ENCODE results near the gene OPRM1. TPM values are rescaled to one million over a fixed set of nuclear protein-coding genes. Genes with fewer than 3 reads are reported as not detected.

The OPRM1 gene
- total and polyA plus RNA-seq, 4 donors = not detected

GRCh38 chr6:154001494-154002285, 37.4 kb upstream of the OPRM1 start:
- Histone ChIP-seq H3K27ac (ENCODE audit: low read depth in 1 of 2, low read length in 2 of 2) (no peak overlapping the region), H3K27me3 (ENCODE audit: control insufficient read depth in 4 of 4, insufficient read depth in 4 of 4, low read length in 3 of 4) (peaks cover 0 to 2% (median 0%) of the 10 kb centered on the region in 4 donors), H3K4me1 (ENCODE audit: control insufficient read depth in 4 of 4, insufficient read depth in 4 of 4, low read length in 3 of 4) (no peaks in the 10 kb centered on the region), H3K9ac (ENCODE audit: low read depth in 1 of 2, low read length in 2 of 2) (no peak overlapping the region), H3K9me3 (ENCODE audit: control insufficient read depth in 4 of 4, low read length in 3 of 4) (peaks cover 0 to 10% (median 2%) of the 10 kb centered on the region in 4 donors), H3K36me3 (ENCODE audit: control insufficient read depth in 4 of 4, insufficient read depth in 3 of 4, low read depth in 1 of 4, low read length in 3 of 4) (no peaks in the 10 kb centered on the region), H3K4me3 (ENCODE audit: low read depth in 1 of 3, low read length in 3 of 3) (no peak overlapping the region)
- 81% methylated on average over 10 of the region's 10 CpGs for WGBS
- TF ChIP-seq HNF4A (conservative IDR thresholded peaks at IDR 0.05) = no peak
- TF ChIP-seq EGR1 (IDR thresholded peaks at IDR 0.05; ENCODE audit: low read depth in 2 of 2) = no peak
- TF ChIP-seq HNF4G (IDR thresholded peaks at IDR 0.05) = no peak
- TF ChIP-seq CTCF (IDR thresholded peaks at IDR 0.05; ENCODE audit: low read depth, low read length, missing input control) = no peak
- no peak for TF ChIP-seq FOXA2 (IDR thresholded peaks at IDR 0.05)
- no peak for TF ChIP-seq FOXA1 (IDR thresholded peaks at IDR 0.05)
- TF ChIP-seq SP1 (IDR thresholded peaks at IDR 0.05) = no peak
- TF ChIP-seq GABPA (IDR thresholded peaks at IDR 0.05 in 1 of 2, conservative IDR thresholded peaks at IDR 0.05 in 1 of 2) = no peak
- TF ChIP-seq TAF1 (conservative IDR thresholded peaks at IDR 0.05) = no peak
- TF ChIP-seq YY1 (IDR thresholded peaks at IDR 0.05) = no peak
- TF ChIP-seq NR2F2 (IDR thresholded peaks at IDR 0.05) = no peak
- TF ChIP-seq MAX (IDR thresholded peaks at IDR 0.05) = no peak
- TF ChIP-seq, protein P1, sequence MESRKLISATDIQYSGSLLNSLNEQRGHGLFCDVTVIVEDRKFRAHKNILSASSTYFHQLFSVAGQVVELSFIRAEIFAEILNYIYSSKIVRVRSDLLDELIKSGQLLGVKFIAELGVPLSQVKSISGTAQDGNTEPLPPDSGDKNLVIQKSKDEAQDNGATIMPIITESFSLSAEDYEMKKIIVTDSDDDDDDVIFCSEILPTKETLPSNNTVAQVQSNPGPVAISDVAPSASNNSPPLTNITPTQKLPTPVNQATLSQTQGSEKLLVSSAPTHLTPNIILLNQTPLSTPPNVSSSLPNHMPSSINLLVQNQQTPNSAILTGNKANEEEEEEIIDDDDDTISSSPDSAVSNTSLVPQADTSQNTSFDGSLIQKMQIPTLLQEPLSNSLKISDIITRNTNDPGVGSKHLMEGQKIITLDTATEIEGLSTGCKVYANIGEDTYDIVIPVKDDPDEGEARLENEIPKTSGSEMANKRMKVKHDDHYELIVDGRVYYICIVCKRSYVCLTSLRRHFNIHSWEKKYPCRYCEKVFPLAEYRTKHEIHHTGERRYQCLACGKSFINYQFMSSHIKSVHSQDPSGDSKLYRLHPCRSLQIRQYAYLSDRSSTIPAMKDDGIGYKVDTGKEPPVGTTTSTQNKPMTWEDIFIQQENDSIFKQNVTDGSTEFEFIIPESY (IDR thresholded peaks at IDR 0.05) = no peak
- no peak for TF ChIP-seq RXRA (IDR thresholded peaks at IDR 0.05)
- no peak for DNase-seq (ENCODE audit: low spot score)

- no peak for TF ChIP-seq NR2F2 (IDR thresholded peaks at IDR 0.05)
- Histone ChIP-seq H3K9me3 (ENCODE audit: control insufficient read depth in 4 of 4, low read length in 3 of 4) (peaks cover 0 to 10% (median 2%) of the 10 kb centered on the region in 4 donors), H3K27me3 (ENCODE audit: control insufficient read depth in 4 of 4, insufficient read depth in 4 of 4, low read length in 3 of 4) (peaks cover 0 to 2% (median 0%) of the 10 kb centered on the region in 4 donors), H3K4me3 (ENCODE audit: low read depth in 1 of 3, low read length in 3 of 3) (no peak overlapping the region), H3K36me3 (ENCODE audit: control insufficient read depth in 4 of 4, insufficient read depth in 3 of 4, low read depth in 1 of 4, low read length in 3 of 4) (no peaks in the 10 kb centered on the region), H3K27ac (ENCODE audit: low read depth in 1 of 2, low read length in 2 of 2) (no peak overlapping the region), H3K9ac (ENCODE audit: low read depth in 1 of 2, low read length in 2 of 2) (no peak overlapping the region), H3K4me1 (ENCODE audit: control insufficient read depth in 4 of 4, insufficient read depth in 4 of 4, low read length in 3 of 4) (no peaks in the 10 kb centered on the region)
- WGBS = 77% methylated on average over 5 of the region's 5 CpGs
- no peak for DNase-seq (ENCODE audit: low spot score)
These were observed 36.1 kb upstream of the OPRM1 start for GRCh38 chr6:154002894-154003293.

DNA sequence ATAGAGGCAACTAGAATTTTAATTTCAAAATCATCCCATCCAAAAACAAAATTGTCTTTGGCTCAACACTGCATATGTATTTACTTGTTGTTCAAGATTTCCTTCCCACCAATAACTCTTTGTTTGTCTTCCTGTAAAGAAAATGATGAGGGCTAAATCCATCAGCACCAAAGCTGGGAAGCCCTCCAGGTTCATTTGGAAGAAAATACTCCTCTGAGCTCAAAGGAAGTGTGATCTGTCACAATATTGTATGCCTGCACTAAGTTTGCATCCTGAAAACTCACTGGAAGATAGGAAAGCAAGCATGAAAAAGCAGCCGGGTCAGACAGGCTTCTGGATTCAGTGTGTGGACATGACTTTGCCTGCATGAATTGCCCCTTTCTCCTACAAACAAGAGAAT, 28.7 kb upstream of the OPRM1 start:
- Histone ChIP-seq H3K36me3 (ENCODE audit: control insufficient read depth in 4 of 4, insufficient read depth in 3 of 4, low read depth in 1 of 4, low read length in 3 of 4) (no peaks in the 10 kb centered on the region), H3K4me1 (ENCODE audit: control insufficient read depth in 4 of 4, insufficient read depth in 4 of 4, low read length in 3 of 4) (no peaks in the 10 kb centered on the region), H3K4me3 (ENCODE audit: low read depth in 1 of 3, low read length in 3 of 3) (no peak overlapping the region), H3K27me3 (ENCODE audit: control insufficient read depth in 4 of 4, insufficient read depth in 4 of 4, low read length in 3 of 4) (no peaks in the 10 kb centered on the region), H3K9ac (ENCODE audit: low read depth in 1 of 2, low read length in 2 of 2) (no peak overlapping the region), H3K9me3 (ENCODE audit: control insufficient read depth in 4 of 4, low read length in 3 of 4) (peaks cover 0 to 3% (median 0%) of the 10 kb centered on the region in 4 donors), H3K27ac (ENCODE audit: low read depth in 1 of 2, low read length in 2 of 2) (no peak overlapping the region)
- DNase-seq (ENCODE audit: low spot score) = no peak
- 69% methylated on average over 1 of the region's 1 CpG for WGBS
- TF ChIP-seq CTCF (IDR thresholded peaks at IDR 0.05; ENCODE audit: low read depth, low read length, missing input control) = no peak
- TF ChIP-seq YY1 (IDR thresholded peaks at IDR 0.05) = no peak
- no peak for TF ChIP-seq RXRA (IDR thresholded peaks at IDR 0.05)
- TF ChIP-seq HNF4A (conservative IDR thresholded peaks at IDR 0.05) = no peak
- TF ChIP-seq GABPA (IDR thresholded peaks at IDR 0.05 in 1 of 2, conservative IDR thresholded peaks at IDR 0.05 in 1 of 2) = no peak
- TF ChIP-seq FOXA2 (IDR thresholded peaks at IDR 0.05) = no peak
- TF ChIP-seq SP1 (IDR thresholded peaks at IDR 0.05) = no peak
- no peak for TF ChIP-seq HNF4G (IDR thresholded peaks at IDR 0.05)
- TF ChIP-seq, protein P2, sequence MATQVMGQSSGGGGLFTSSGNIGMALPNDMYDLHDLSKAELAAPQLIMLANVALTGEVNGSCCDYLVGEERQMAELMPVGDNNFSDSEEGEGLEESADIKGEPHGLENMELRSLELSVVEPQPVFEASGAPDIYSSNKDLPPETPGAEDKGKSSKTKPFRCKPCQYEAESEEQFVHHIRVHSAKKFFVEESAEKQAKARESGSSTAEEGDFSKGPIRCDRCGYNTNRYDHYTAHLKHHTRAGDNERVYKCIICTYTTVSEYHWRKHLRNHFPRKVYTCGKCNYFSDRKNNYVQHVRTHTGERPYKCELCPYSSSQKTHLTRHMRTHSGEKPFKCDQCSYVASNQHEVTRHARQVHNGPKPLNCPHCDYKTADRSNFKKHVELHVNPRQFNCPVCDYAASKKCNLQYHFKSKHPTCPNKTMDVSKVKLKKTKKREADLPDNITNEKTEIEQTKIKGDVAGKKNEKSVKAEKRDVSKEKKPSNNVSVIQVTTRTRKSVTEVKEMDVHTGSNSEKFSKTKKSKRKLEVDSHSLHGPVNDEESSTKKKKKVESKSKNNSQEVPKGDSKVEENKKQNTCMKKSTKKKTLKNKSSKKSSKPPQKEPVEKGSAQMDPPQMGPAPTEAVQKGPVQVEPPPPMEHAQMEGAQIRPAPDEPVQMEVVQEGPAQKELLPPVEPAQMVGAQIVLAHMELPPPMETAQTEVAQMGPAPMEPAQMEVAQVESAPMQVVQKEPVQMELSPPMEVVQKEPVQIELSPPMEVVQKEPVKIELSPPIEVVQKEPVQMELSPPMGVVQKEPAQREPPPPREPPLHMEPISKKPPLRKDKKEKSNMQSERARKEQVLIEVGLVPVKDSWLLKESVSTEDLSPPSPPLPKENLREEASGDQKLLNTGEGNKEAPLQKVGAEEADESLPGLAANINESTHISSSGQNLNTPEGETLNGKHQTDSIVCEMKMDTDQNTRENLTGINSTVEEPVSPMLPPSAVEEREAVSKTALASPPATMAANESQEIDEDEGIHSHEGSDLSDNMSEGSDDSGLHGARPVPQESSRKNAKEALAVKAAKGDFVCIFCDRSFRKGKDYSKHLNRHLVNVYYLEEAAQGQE (IDR thresholded peaks at IDR 0.05) = no peak
- TF ChIP-seq, protein P3, sequence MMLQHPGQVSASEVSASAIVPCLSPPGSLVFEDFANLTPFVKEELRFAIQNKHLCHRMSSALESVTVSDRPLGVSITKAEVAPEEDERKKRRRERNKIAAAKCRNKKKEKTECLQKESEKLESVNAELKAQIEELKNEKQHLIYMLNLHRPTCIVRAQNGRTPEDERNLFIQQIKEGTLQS (IDR thresholded peaks at IDR 0.05) = no peak
- TF ChIP-seq EGR1 (IDR thresholded peaks at IDR 0.05; ENCODE audit: low read depth in 2 of 2) = no peak

All from liver (tissue), 9 donors.